Measurements from ENCODE around the gene MICAL2. TPM values are rescaled to one million over a fixed set of nuclear protein-coding genes. Genes with fewer than 3 reads are reported as not detected.

The MICAL2 gene
- total RNA-seq, 2 donors from 2014 or later, result 13.1 to 285 TPM

DNA sequence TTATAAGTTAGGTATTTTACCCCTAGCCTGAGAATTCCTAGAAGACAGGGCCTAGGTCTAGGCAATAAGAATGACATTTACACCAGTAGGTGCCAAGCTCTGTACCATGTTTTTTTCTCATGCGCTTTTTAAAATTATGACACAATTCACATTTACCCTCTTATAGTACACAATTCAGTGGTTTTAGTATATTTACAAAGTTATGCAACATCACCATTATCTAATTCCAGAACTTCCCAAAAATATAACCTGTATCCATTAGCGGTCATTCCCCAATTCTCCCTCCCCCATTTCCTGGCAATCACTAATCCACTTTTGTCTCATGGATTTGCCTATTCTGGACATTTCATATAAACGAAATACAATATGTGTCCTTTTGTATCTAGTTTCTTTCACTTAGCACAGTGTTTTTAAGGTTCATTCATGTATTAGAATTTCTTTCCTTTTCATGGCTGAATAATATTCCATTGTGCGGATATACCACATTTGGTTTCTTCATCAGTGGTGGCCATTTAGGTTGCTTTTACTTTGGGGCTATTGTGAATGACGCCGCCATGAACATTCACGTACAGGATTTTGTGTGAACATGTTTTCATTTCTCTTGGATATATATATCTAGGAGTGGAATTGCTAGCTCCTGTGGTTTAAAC, 92.4 kb downstream of the MICAL2 start:
- no peaks in the 10 kb centered on the region for H3K27me3 ChIP-seq (replicated peaks; ENCODE audit: insufficient read depth)
- TF ChIP-seq POLR2AphosphoS5 (IDR thresholded peaks at IDR 0.05), result no peak
- no peak for TF ChIP-seq POLR2A (IDR thresholded peaks at IDR 0.05)
- TF ChIP-seq, protein P1, sequence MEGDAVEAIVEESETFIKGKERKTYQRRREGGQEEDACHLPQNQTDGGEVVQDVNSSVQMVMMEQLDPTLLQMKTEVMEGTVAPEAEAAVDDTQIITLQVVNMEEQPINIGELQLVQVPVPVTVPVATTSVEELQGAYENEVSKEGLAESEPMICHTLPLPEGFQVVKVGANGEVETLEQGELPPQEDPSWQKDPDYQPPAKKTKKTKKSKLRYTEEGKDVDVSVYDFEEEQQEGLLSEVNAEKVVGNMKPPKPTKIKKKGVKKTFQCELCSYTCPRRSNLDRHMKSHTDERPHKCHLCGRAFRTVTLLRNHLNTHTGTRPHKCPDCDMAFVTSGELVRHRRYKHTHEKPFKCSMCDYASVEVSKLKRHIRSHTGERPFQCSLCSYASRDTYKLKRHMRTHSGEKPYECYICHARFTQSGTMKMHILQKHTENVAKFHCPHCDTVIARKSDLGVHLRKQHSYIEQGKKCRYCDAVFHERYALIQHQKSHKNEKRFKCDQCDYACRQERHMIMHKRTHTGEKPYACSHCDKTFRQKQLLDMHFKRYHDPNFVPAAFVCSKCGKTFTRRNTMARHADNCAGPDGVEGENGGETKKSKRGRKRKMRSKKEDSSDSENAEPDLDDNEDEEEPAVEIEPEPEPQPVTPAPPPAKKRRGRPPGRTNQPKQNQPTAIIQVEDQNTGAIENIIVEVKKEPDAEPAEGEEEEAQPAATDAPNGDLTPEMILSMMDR (IDR thresholded peaks at IDR 0.05), result no peak
- H3K27ac ChIP-seq, result no peak overlapping the region
- no peaks in the 10 kb centered on the region for H3K36me3 ChIP-seq
- no peaks in the 10 kb centered on the region for H3K9me3 ChIP-seq
- no peaks in the 10 kb centered on the region for H3K4me1 ChIP-seq (replicated peaks)
- intact Hi-C loops (cut with DNase I), result no loop called here
- no peak overlapping the region for H3K4me3 ChIP-seq
- DNase-seq (ENCODE audit: low spot score), result no peak
- WGBS, result 92% methylated on average over 7 of the region's 7 CpGs

DNA sequence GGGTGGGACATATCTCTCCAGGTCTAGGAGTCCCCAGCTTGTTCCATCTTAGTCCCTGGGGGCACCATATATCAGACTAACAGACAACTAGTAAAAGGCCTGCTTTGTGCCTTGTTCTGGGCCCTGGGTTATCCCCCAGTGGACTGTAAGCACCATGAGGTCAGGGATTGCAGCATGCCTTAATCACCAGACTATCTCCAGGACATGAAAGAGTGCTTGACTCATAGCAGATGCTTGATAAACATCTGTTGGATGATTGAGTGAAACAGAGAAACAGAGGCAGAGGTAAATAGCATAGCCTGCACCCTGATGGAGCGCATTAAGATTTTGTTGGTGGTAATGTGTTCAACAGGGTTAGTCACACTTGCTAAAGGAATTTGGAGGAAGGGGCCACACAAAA, 94.1 kb downstream of the MICAL2 start:
- intact Hi-C loops (cut with DNase I), result no loop called here
- TF ChIP-seq, protein P1 (IDR thresholded peaks at IDR 0.05), result no peak
- TF ChIP-seq POLR2A (IDR thresholded peaks at IDR 0.05) (no peak), POLR2AphosphoS5 (IDR thresholded peaks at IDR 0.05) (no peak)
- 95% methylated on average over 1 of the region's 1 CpG for WGBS
- no peaks in the 10 kb centered on the region for H3K4me1 ChIP-seq (replicated peaks)
- DNase-seq (ENCODE audit: low spot score), result no peak
- no peak overlapping the region for H3K27ac ChIP-seq
- no peak overlapping the region for H3K4me3 ChIP-seq
- no peaks in the 10 kb centered on the region for H3K36me3 ChIP-seq
- H3K27me3 ChIP-seq (replicated peaks; ENCODE audit: insufficient read depth), result no peaks in the 10 kb centered on the region
- H3K9me3 ChIP-seq, result no peaks in the 10 kb centered on the region

DNA sequence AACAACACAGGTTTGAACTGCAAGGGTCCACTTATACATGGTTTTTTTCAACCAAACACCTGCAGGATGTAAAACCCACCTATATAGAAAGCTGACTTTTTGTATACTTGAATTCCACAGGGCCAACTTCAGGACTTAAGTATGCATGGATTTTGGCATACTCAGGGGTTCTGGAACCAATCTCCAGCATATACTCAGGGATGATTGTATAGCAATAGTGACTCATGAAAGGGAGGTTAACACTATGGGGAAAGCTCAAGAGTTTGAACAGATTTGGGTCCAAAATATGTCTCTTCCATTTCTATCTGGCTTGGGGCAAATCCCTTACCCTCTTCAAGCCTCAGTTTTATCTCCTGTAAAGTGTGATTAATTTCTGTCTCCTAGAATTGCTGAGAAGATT, 94.9 kb downstream of the MICAL2 start:
- TF ChIP-seq POLR2AphosphoS5 (IDR thresholded peaks at IDR 0.05), result no peak
- TF ChIP-seq POLR2A (IDR thresholded peaks at IDR 0.05), result no peak
- TF ChIP-seq, protein P1 (IDR thresholded peaks at IDR 0.05), result no peak
- no peak overlapping the region for H3K4me3 ChIP-seq
- no peaks in the 10 kb centered on the region for H3K36me3 ChIP-seq
- no peaks in the 10 kb centered on the region for H3K4me1 ChIP-seq (replicated peaks)
- H3K27ac ChIP-seq, result no peak overlapping the region
- intact Hi-C loops (cut with DNase I), result no loop called here
- no peak for DNase-seq (ENCODE audit: low spot score)
- H3K9me3 ChIP-seq, result no peaks in the 10 kb centered on the region
- no peaks in the 10 kb centered on the region for H3K27me3 ChIP-seq (replicated peaks; ENCODE audit: insufficient read depth)

DNA sequence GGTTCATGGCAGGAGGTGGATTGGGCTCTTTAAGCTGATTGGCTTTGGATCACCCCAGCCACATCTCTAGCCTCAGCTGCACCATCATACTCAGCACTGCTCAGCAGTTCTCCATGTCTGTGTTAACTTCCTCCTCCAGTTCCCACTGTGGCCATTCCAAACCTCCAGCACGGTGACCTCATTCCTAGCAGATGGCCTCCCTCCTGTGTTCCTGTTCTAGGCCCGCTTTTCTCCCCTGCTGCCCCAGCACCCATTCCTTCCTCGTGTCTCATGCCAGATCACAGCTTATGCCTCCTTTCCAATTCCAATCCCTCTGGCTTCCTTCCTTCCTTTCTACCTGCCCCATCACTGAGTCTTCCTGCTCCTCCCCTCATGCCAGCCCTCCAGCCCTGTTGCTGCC, 96.1 kb downstream of the MICAL2 start:
- intact Hi-C loops (cut with DNase I), result no loop called here
- TF ChIP-seq POLR2A (IDR thresholded peaks at IDR 0.05), result no peak
- TF ChIP-seq POLR2AphosphoS5 (IDR thresholded peaks at IDR 0.05), result no peak
- TF ChIP-seq, protein P1 (IDR thresholded peaks at IDR 0.05), result no peak
- H3K27me3 ChIP-seq (replicated peaks; ENCODE audit: insufficient read depth), result no peaks in the 10 kb centered on the region
- no peak overlapping the region for H3K4me3 ChIP-seq
- no peak overlapping the region for H3K27ac ChIP-seq
- H3K9me3 ChIP-seq, result no peaks in the 10 kb centered on the region
- no peaks in the 10 kb centered on the region for H3K4me1 ChIP-seq (replicated peaks)
- DNase-seq (ENCODE audit: low spot score), result no peak
- WGBS, result 88% methylated on average over 3 of the region's 3 CpGs
- H3K36me3 ChIP-seq, result no peaks in the 10 kb centered on the region

DNA sequence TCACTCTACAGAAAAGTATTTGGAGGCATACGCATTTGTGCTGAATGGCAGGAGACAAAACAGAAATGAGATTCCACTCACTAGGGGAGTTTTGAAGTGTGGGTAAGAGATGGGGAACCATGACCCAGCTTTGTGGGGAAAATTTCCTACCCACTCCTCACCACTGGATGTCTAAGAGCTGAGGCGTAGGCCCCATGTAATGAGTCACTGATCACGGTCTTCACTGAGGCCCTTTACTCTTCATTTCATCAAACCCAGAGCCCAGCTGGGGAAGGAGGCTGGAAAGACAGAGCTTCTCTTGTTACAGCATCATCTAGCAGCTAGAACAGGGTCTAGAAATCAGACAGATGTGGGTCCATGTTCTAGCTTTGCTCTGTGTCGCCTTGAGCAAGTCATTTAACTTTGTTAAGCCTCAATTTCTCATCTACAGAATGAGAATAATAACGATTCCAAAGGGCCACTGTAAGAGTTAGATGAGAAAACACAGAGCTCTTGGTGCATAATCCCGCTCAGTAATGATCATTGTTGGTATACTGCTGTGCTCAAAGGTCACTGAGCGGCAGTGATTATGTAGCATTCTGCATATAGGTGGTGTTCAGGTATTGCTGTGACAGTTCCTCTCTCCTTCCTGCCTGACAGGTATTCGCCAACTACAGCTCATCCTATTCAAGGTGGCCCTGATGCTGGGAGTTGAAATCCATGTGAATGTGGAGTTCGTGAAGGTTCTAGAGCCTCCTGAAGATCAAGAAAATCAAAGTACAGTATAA, 97.2 kb downstream of the MICAL2 start:
- DNase-seq (ENCODE audit: low spot score), result no peak
- Histone ChIP-seq H3K4me1 (replicated peaks) (no peaks in the 10 kb centered on the region), H3K9me3 (no peaks in the 10 kb centered on the region), H3K36me3 (no peaks in the 10 kb centered on the region), H3K27ac (no peak overlapping the region), H3K27me3 (replicated peaks; ENCODE audit: insufficient read depth) (no peaks in the 10 kb centered on the region), H3K4me3 (no peak overlapping the region)
- TF ChIP-seq, protein P1 (IDR thresholded peaks at IDR 0.05), result no peak
- TF ChIP-seq POLR2AphosphoS5 (IDR thresholded peaks at IDR 0.05) (no peak), POLR2A (IDR thresholded peaks at IDR 0.05) (no peak)
- intact Hi-C loops (cut with DNase I), result no loop called here
- 95% methylated on average over 9 of the region's 9 CpGs for WGBS
